Measurements from ENCODE around the gene CENPU.

DNA sequence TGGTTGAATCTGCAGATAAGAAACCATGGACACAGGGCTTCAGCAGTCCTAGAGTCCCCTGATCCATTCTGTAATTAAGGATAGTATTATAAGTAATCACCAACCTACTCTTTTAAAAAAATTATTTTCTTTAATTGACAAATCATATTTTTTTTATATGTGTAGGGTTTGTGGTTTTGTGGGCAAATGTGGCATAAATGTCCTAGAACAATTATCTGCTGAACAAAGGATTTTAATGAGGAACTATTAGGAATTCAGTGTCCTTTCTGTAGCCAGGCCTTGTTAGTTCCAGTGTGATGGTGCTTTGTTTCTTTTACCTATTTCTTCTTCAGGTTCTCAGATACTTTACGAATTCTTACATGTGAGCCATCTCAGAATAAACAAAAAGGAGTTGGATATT is 52.0 kb downstream of the CENPU start:
- TF ChIP-seq RAD21 (IDR thresholded peaks at IDR 0.05; ENCODE audit: insufficient read depth, low read depth, low read length) (no peak), ESRRA (IDR thresholded peaks at IDR 0.05; ENCODE audit: low read length) (no peak), EZH2 (IDR thresholded peaks at IDR 0.05; ENCODE audit: borderline replicate concordance, control insufficient read depth, low read depth, low read length) (no peak), ATF3 (IDR thresholded peaks at IDR 0.05; ENCODE audit: borderline replicate concordance, extremely low read depth, low read depth, low read length) (no peak), TARDBP (IDR thresholded peaks at IDR 0.05; ENCODE audit: borderline replicate concordance) (no peak), TAF1 (IDR thresholded peaks at IDR 0.05; ENCODE audit: borderline replicate concordance, low read depth, low read length) (no peak), POLR2AphosphoS2 (IDR thresholded peaks at IDR 0.05; ENCODE audit: low read depth, low read length) (no peak), MTA3 (IDR thresholded peaks at IDR 0.05; ENCODE audit: borderline replicate concordance, low read length) (no peak)
- TF ChIP-seq, protein P1, sequence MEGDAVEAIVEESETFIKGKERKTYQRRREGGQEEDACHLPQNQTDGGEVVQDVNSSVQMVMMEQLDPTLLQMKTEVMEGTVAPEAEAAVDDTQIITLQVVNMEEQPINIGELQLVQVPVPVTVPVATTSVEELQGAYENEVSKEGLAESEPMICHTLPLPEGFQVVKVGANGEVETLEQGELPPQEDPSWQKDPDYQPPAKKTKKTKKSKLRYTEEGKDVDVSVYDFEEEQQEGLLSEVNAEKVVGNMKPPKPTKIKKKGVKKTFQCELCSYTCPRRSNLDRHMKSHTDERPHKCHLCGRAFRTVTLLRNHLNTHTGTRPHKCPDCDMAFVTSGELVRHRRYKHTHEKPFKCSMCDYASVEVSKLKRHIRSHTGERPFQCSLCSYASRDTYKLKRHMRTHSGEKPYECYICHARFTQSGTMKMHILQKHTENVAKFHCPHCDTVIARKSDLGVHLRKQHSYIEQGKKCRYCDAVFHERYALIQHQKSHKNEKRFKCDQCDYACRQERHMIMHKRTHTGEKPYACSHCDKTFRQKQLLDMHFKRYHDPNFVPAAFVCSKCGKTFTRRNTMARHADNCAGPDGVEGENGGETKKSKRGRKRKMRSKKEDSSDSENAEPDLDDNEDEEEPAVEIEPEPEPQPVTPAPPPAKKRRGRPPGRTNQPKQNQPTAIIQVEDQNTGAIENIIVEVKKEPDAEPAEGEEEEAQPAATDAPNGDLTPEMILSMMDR (IDR thresholded peaks at IDR 0.05 in 2 of 3, conservative IDR thresholded peaks at IDR 0.05 in 1 of 3; ENCODE audit: control insufficient read depth in 2 of 3, extremely low read depth in 1 of 3, insufficient read depth in 1 of 3, low read depth in 3 of 3, low read length in 3 of 3), result no peak
